ENCODE data around the gene FAM171A2. TPM values are rescaled to one million over a fixed set of nuclear protein-coding genes. Genes with fewer than 3 reads are reported as not detected.

FAM171A2 gene
- total and polyA plus RNA-seq, 10 of the 15 experiments (the other 5 are each of a cell fraction or from before 2014, with no cell fraction given) = 0.08 to 1.7 (median 0.27) TPM; not detected in 2

- TF ChIP-seq ZBTB4 (CRISPR knock-in tag; IDR thresholded peaks at IDR 0.05) (no peak), POU2F2 (IDR thresholded peaks at IDR 0.05; ENCODE audit: borderline replicate concordance, low read depth, low read length) (no peak), RCOR1 (conservative IDR thresholded peaks at IDR 0.05; ENCODE audit: low read depth, low read length) (no peak), MEF2B (IDR thresholded peaks at IDR 0.05; ENCODE audit: partially characterized antibody, poor library complexity, severe bottlenecking) (no peak), ZSCAN29 (IDR thresholded peaks at IDR 0.05) (no peak)
Measured at GRCh38 chr17:44361292-44362260, 2.1 kb downstream of the FAM171A2 start (continued).

- no peak for FAIRE-seq
- Histone ChIP-seq H2AFZ (ENCODE audit: control insufficient read depth, low read depth, low read length) (no peak overlapping the region), H3K4me2 (ENCODE audit: control insufficient read depth, insufficient read depth) (no peak overlapping the region), H3K4me1 (ENCODE audit: control insufficient read depth, insufficient read depth, low read length) (no peaks in the 10 kb centered on the region), H3K9ac (ENCODE audit: control insufficient read depth, insufficient read depth, low read length) (no peak overlapping the region), H3K27me3 (replicated peaks in 1 of 2; ENCODE audit: control insufficient read depth in 2 of 2, insufficient read depth in 2 of 2, low read length in 1 of 2) (peaks cover 0 to 2% of the 10 kb centered on the region in 2 experiments; a peak in 2 of 4 replicates), H3K9me3 (replicated peaks; ENCODE audit: control insufficient read depth, insufficient read depth, low read length) (no peaks in the 10 kb centered on the region), H3K27ac (ENCODE audit: control insufficient read depth, insufficient read depth) (no peak overlapping the region), H3K79me2 (ENCODE audit: control insufficient read depth, insufficient read depth, low read length) (no peaks in the 10 kb centered on the region), H4K20me1 (ENCODE audit: control insufficient read depth, insufficient read depth) (no peaks in the 10 kb centered on the region), H3K4me3 (no peak overlapping the region), H3K36me3 (ENCODE audit: control insufficient read depth in 2 of 2, insufficient read depth in 2 of 2, low read length in 1 of 2) (no peaks in the 10 kb centered on the region)
- WGBS (ENCODE audit: insufficient coverage, insufficient replicate concordance, low lambda C conversion rate, missing lambda C conversion rate) = 8% methylated on average over 5 of the region's 5 CpGs
- DNase-seq (ENCODE audit: low read depth, low spot score) = no peak
- ChIA-PET SMC1A (ENCODE audit: uncharacterized antibody, unreplicated experiment) (interaction anchor here (0.8 kb wide), 1 partner anchor 154 kb away, joined by 3 read pairs; no protein-coding TSS in a partner anchor), CTCF (interaction anchor here (1.3 kb wide), 1 partner anchor 10 kb away, joined by 3 read pairs; no protein-coding TSS in a partner anchor), RAD21 (ENCODE audit: unreplicated experiment) (no interaction called here), POLR2A (interaction anchor here (0.6 kb wide), 1 partner anchor 250 kb away, joined by 4 read pairs; no protein-coding TSS in a partner anchor)
- intact Hi-C loops (cut with micrococcal nuclease; ENCODE audit: unreplicated experiment) = no loop called here
- BruUV-seq (replicated peaks) = no TSS peak
- TF ChIP-seq ETV6 (conservative IDR thresholded peaks at IDR 0.05 in 1 of 2, IDR thresholded peaks at IDR 0.05 in 1 of 2; ENCODE audit: borderline replicate concordance in 1 of 2, low read depth in 1 of 2) (no peak), ATF2 (IDR thresholded peaks at IDR 0.05; ENCODE audit: low read length) (no peak), BMI1 (IDR thresholded peaks at IDR 0.05; ENCODE audit: borderline replicate concordance) (peak; percentile 23; the same call in 1 of the 2 replicates)
- in situ Hi-C loops (cut with MboI) = no loop called here
- no peak for ATAC-seq
Measured at GRCh38 chr17:44360826-44361225, 2.8 kb downstream of the FAM171A2 start.
